Measurements from ENCODE around the gene OR10P1. TPM values are rescaled to one million over a fixed set of nuclear protein-coding genes. Genes with fewer than 3 reads are reported as not detected.

Gene OR10P1
- total and polyA plus RNA-seq, 2 of the 4 experiments (the other 2 are of a cell fraction) = not detected

- no peak overlapping the region for H3K4me3 ChIP-seq (ENCODE audit: insufficient read depth, low read depth, low read length)
- no peak overlapping the region for H2BK20ac ChIP-seq (ENCODE audit: low read depth, low read length)
- no peak overlapping the region for H4K5ac ChIP-seq (ENCODE audit: low read depth, low read length)
- no peak overlapping the region for H2AFZ ChIP-seq (replicated peaks; ENCODE audit: low read length, poor library complexity)
- 42% methylated on average over 4 of the region's 4 CpGs; no CpG with 5 or more reads in 1 of the 2 experiments for WGBS, 2 experiments (ENCODE audit: extremely low coverage in 2 of 2, insufficient read length in 1 of 2)
- H3K4me1 ChIP-seq (ENCODE audit: control insufficient read depth, insufficient read depth, low read length) = no peaks in the 10 kb centered on the region
- DNase-seq = no peak
- H3K4ac ChIP-seq (ENCODE audit: low read depth, low read length) = no peak overlapping the region
- no peak overlapping the region for H2BK120ac ChIP-seq (ENCODE audit: low read depth, low read length)
- H3K27ac ChIP-seq (ENCODE audit: insufficient read depth, low read length) = no peak overlapping the region
- no peaks in the 10 kb centered on the region for H3K9me1 ChIP-seq (ENCODE audit: insufficient read depth, low read length)
- no peak overlapping the region for H3K4me2 ChIP-seq (ENCODE audit: low read depth, low read length)
- no peaks in the 10 kb centered on the region for H4K20me1 ChIP-seq (ENCODE audit: insufficient read depth, low read length)
- no peaks in the 10 kb centered on the region for H3K36me3 ChIP-seq (ENCODE audit: control insufficient read depth, insufficient read depth, low read length)
- H3K14ac ChIP-seq (replicated peaks; ENCODE audit: low read depth, low read length) = no peak overlapping the region
- H3K23ac ChIP-seq (ENCODE audit: low read depth, low read length) = no peak overlapping the region
- BruUV-seq (replicated peaks) = no TSS peak
- no peaks in the 10 kb centered on the region for H3K9me3 ChIP-seq (ENCODE audit: control insufficient read depth, insufficient read depth, low read length)
- intact Hi-C loops (cut with micrococcal nuclease) = no loop called here
- no peak overlapping the region for H4K8ac ChIP-seq (ENCODE audit: low read depth in 2 of 2, low read length in 2 of 2)
- H3K27me3 ChIP-seq (ENCODE audit: control insufficient read depth, insufficient read depth, low read length) = peaks cover 3% of the 10 kb centered on the region
- no peak overlapping the region for H2BK5ac ChIP-seq (ENCODE audit: low read depth, low read length, poor library complexity, severe bottlenecking)
- ATAC-seq (ENCODE audit: low read depth) = no peak
- POLR2A ChIA-PET (ENCODE audit: unreplicated experiment) = no interaction called here
- no peak overlapping the region for H3K56ac ChIP-seq (ENCODE audit: extremely low read depth, insufficient read depth, low read length)
- H3K9ac ChIP-seq (ENCODE audit: low read depth, low read length) = no peak overlapping the region
- dilution Hi-C loops (cut with HindIII; ENCODE audit: low sequenced_read_pairs, unreplicated experiment) = no loop called here
- in situ Hi-C loops (cut with MboI; ENCODE audit: low sequenced_read_pairs) = no loop called here
- no peaks in the 10 kb centered on the region for H3K79me1 ChIP-seq (ENCODE audit: low read depth in 1 of 2, low read length in 2 of 2)
- H2BK15ac ChIP-seq (ENCODE audit: low read depth, low read length) = no peak overlapping the region
- no peak overlapping the region for H2AK5ac ChIP-seq (ENCODE audit: low read depth, low read length)
- H3K18ac ChIP-seq (ENCODE audit: low read depth, low read length) = no peak overlapping the region
- no peak overlapping the region for H2AK9ac ChIP-seq (replicated peaks; ENCODE audit: low read depth, low read length, poor library complexity)
- TF ChIP-seq POLR2A (IDR thresholded peaks at IDR 0.05; ENCODE audit: low read depth, low read length) (no peak), USF2 (IDR thresholded peaks at IDR 0.05; ENCODE audit: low read depth, low read length) (no peak), RAD21 (IDR thresholded peaks at IDR 0.05; ENCODE audit: low read length) (no peak), NFE2L2 (IDR thresholded peaks at IDR 0.05; ENCODE audit: low read depth, low read length) (no peak), CEBPB (IDR thresholded peaks at IDR 0.05; ENCODE audit: low read depth, low read length) (no peak), RCOR1 (IDR thresholded peaks at IDR 0.05; ENCODE audit: insufficient replicate concordance, low read length) (no peak), RFX5 (IDR thresholded peaks at IDR 0.05; ENCODE audit: low read depth, low read length) (no peak), MXI1 (IDR thresholded peaks at IDR 0.05; ENCODE audit: borderline replicate concordance, low read depth, low read length) (no peak), BHLHE40 (IDR thresholded peaks at IDR 0.05; ENCODE audit: low read depth, low read length) (no peak)
- CTCF ChIA-PET = no interaction called here
- no peak overlapping the region for H4K91ac ChIP-seq (ENCODE audit: insufficient read depth, low read depth, low read length)
These were observed 35.1 kb downstream of the OR10P1 start for GRCh38 chr12:55671746-55672145.
